NCI-H748 (cell line): ENCODE measurements around the gene PIGL.
"Not testable (repeated sequence)": the region's sequence is repeated elsewhere in the genome, so short reads cannot be mapped to it uniquely, and the experiment has no call there.

Experiments
- DNase-seq: peaks from one replicate; lab custom pipeline; 2025; ENCODE audit not compliant: unreplicated experiment; lab: John Stamatoyannopoulos, UW

Gene PIGL

GRCh38 chr17:16217002-16217635 is at the start of gene PIGL:
TSS of gene PIGL (plus strand) at chr17:16217210. CDS start at chr17:16217227, 17 bp downstream.
- DNase-seq: peak; percentile 95

- DNase-seq: peak; percentile 20
These were observed 45.4 kb upstream of the PIGL start for GRCh38 chr17:16171613-16172012.

- DNase-seq: no peak
These were observed 38.2 kb upstream of the PIGL start for GRCh38 chr17:16178836-16179235.

DNA sequence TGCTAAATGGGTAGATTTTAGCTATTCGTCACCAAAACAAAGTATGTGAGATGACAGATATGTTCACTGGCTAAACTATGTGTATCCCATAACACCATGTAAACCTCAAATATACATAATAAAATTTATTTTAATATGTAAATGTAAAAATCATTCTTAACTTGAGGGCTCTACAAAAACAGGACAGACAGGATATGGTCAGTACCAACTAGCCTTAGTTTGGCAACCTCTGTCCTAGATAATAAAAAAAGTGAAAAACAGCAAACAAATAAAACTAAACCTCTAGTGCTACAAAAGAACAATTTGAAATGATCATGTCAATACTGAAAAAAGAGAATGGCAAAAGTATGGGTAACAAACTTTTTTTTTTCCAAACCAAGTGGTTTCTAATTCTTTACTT is 35.4 kb upstream of the PIGL start:
- DNase-seq: no peak

- DNase-seq: no peak
These were observed 29.4 kb upstream of the PIGL start for GRCh38 chr17:16187642-16188041.

DNA sequence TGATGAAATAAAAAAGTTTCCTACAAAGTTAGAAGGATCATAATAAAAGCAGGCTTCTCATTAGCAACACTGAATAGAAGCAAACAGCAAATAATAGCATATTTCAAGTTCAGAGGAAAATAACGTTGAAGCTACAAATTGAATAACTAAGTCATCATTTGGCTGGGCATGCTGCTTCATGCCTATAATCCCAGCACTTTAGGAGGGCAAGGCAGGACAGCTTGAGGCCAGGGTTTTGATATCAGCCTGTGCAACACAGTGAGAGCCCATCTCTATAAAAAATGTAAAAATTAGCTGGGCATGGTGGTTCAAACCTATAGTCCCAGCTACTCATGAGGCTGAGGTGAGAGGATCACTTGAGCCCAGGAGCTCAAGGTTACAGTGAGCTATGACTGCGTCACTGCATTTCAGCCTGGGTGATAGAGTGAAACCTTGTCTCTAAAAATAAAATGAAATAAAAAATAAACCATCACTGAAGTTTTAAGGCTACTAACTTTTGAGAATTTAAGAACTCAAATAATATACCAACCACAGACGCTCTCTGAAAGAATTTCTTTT is 27.1 kb upstream of the PIGL start:
- no peak for DNase-seq

GRCh38 chr17:16190703-16191360 is 26.2 kb upstream of the PIGL start:
- no peak for DNase-seq

GRCh38 chr17:16191604-16192003 is 25.4 kb upstream of the PIGL start:
- DNase-seq: no peak

DNA sequence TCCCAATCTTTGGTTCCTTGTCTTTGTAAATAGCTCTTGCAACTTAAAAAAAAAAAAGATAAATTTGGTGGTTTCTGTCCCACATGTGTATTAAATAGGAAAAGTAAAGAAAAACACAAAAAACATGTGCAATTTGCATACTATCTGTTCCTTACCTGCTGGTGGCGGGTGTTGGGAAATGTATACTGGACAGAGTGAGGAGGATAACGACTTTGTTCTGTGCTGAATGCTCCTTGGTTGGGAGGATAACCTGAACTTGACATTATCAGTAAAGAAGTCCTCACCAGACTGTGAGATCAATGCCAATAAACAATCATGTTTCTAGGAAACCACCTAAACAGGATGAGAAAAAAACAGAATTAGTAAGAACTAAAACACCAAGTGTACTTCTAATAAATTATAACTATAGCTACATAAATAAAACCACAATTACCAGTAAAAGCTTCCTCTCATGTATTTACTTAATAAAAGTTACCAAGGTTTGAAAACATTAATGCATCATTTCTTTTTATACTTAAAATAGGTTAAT is 22.6 kb upstream of the PIGL start:
- DNase-seq: not testable (repeated sequence)

GRCh38 chr17:16197276-16197675 is 19.7 kb upstream of the PIGL start:
- DNase-seq: no peak

DNA sequence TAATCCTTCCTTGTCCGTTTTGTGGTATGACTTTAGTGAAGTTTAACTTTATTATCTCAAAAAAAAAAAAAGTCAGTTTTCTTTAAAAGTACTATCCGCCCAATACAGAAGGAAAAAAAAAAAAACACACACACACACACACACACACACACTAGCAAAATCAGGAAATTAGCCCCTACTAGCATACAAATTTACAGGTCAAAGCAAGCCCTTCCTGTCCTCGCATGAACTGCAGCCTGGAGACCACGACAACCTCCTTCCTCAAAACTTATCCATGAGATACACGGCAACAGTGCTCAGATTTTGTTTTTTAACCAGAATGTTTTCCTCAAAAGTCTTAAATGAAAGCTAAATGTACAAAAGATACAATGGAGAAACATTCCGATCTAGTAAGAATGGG is 17.9 kb upstream of the PIGL start:
- no peak for DNase-seq

- DNase-seq: not testable (repeated sequence)
These were observed 15.3 kb upstream of the PIGL start for GRCh38 chr17:16201693-16202131.

DNA sequence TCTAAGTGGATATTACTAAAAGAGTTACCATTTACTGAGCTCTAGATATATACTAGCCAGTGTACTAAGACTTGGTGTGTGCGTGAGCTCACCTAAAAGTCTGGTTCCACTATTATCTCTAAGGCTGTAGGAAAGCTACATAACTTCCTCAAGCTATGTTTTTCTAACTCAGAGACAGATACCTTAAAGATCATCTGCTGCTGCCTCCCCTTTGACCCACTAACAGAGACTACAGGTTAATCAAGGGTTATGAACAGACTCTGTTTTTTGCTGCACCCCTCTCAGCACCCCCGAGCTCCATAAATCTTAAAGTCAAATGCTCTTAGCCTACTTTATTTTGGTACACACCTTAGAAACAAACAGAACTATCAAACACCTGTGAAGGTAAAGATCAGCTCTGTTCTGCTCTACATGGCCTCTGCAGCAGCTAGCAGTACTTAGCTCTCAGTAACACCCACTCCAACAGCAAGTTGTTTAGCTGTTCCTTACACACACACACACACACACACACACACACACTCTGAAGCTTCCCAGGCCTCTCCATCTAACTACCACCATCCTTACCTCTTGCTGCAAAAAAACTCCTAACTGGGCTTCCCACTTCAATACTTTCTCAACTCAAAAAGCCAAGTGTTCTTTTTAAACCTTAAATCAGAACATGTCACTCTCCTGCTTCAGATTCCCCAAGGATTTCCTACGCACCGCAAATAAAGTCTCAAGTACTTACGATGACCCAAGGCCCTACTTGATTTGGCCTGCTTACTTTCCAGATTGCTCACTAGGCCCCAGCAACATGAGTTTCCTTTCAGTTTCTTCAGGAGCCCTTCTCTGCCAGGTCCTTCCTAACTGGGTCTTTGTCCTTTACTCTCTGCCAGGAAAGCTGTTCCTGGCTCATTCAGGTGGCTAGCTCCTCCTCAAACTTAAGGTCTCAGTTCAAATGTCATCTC is 14.2 kb upstream of the PIGL start:
- not testable (repeated sequence) for DNase-seq

- DNase-seq: not testable (repeated sequence)
These were observed 12.2 kb upstream of the PIGL start for GRCh38 chr17:16204763-16205162.

GRCh38 chr17:16211590-16211989 is 5.4 kb upstream of the PIGL start:
- no peak for DNase-seq

DNA sequence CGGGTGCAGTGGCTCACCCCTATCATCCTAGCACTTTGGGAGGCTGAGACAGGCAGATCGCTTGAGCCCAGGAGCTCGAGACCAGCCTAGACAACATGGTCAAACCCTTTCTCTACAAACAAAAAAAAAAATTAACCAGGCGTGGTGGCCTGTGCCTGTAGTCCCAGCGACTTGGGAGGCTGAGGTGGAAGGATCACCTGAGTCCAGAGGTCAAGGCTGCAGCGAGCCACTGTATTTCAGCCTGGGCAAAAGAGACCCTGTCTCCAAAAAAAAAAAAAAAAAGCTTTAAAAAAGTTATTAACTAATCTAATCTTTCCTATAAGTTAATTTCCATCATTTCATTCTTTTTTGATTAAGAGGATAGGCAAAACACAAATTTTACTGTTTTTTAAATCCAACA is 4.2 kb upstream of the PIGL start:
- DNase-seq: no peak

GRCh38 chr17:16214190-16215001 is 2.6 kb upstream of the PIGL start:
- DNase-seq: no peak

GRCh38 chr17:16215002-16215272 is 2.1 kb upstream of the PIGL start:
- peak; percentile 72 for DNase-seq

- peak; percentile 97 for DNase-seq
These were observed 1.6 kb upstream of the PIGL start, which contains the start of gene NCOR1 for GRCh38 chr17:16215273-16215964. TSS of gene NCOR1 (minus strand) at chr17:16215534. CDS start at chr17:16194569, 20,965 bp downstream.

GRCh38 chr17:16215965-16216316 is 1.1 kb upstream of the PIGL start:
- DNase-seq: no peak
